Activated CD4-positive, alpha-beta T cell treated with anti-CD3 and anti-CD28 coated beads for 48 hours (primary cell): ENCODE data around the gene B3GNT3.

ENCODE experiments used
- DNase-seq: peaks from one replicate; pipeline ENCODE4 v3.0.0-alpha.2; 2020

The B3GNT3 gene

GRCh38 chr19:17794731-17795494, at the start of gene B3GNT3:
TSS of gene B3GNT3 (plus strand) at chr19:17795138. CDS start at chr19:17807808, 12,670 bp downstream.
- peak; percentile 29 for DNase-seq

GRCh38 chr19:17747205-17748098, 47.5 kb upstream of the B3GNT3 start:
- peak; percentile 96 for DNase-seq

GRCh38 chr19:17748884-17749638, 45.9 kb upstream of the B3GNT3 start:
- no peak for DNase-seq

GRCh38 chr19:17749912-17750317, 45.0 kb upstream of the B3GNT3 start:
- DNase-seq, result peak; percentile 62

GRCh38 chr19:17751103-17751911, 43.6 kb upstream of the B3GNT3 start, which contains the start of gene FCHO1:
TSS of gene FCHO1 (plus strand) at chr19:17751477. CDS start at chr19:17755165, 3,688 bp downstream.
- peak; percentile 89 for DNase-seq

- peak; percentile 27 for DNase-seq
These were observed 43.0 kb upstream of the B3GNT3 start for GRCh38 chr19:17751912-17752273.

GRCh38 chr19:17752865-17753639, 41.9 kb upstream of the B3GNT3 start:
- DNase-seq, result no peak

- no peak for DNase-seq
These were observed 41.0 kb upstream of the B3GNT3 start for GRCh38 chr19:17753976-17754375.

GRCh38 chr19:17754634-17755442, 40.1 kb upstream of the B3GNT3 start:
- DNase-seq, result no peak

- no peak for DNase-seq
These were observed 39.5 kb upstream of the B3GNT3 start for GRCh38 chr19:17755443-17755890.

- peak; percentile 58 for DNase-seq
These were observed 38.8 kb upstream of the B3GNT3 start for GRCh38 chr19:17755977-17756670.

- no peak for DNase-seq
These were observed 37.8 kb upstream of the B3GNT3 start for GRCh38 chr19:17757125-17757524.

GRCh38 chr19:17758515-17758914, 36.4 kb upstream of the B3GNT3 start:
- DNase-seq, result no peak

GRCh38 chr19:17761148-17761547, 33.8 kb upstream of the B3GNT3 start:
- no peak for DNase-seq

- peak; percentile 62 for DNase-seq
These were observed 32.3 kb upstream of the B3GNT3 start for GRCh38 chr19:17762505-17763229.

GRCh38 chr19:17764348-17764747, 30.6 kb upstream of the B3GNT3 start:
- DNase-seq, result no peak

- no peak for DNase-seq
These were observed 29.8 kb upstream of the B3GNT3 start for GRCh38 chr19:17765069-17765618.

- DNase-seq, result peak; percentile 58
These were observed 28.3 kb upstream of the B3GNT3 start for GRCh38 chr19:17766543-17767131.
